Measurements from ENCODE around the gene ABCA7.

The ABCA7 gene

GRCh38 chr19:1087813-1088415, 48.0 kb downstream of the ABCA7 start:
- no peak for DNase-seq (ENCODE audit: low read depth)

- DNase-seq (ENCODE audit: low read depth) = no peak
Observed at GRCh38 chr19:1088416-1089010, 48.6 kb downstream of the ABCA7 start.

GRCh38 chr19:1089126-1089771, 49.3 kb downstream of the ABCA7 start:
- DNase-seq (ENCODE audit: low read depth) = no peak

GRCh38 chr19:1089891-1090290, 50.0 kb downstream of the ABCA7 start:
- no peak for DNase-seq (ENCODE audit: low read depth)

GRCh38 chr19:1090731-1091543, 51.0 kb downstream of the ABCA7 start:
- DNase-seq (ENCODE audit: low read depth) = no peak

GRCh38 chr19:1091544-1092175, 51.8 kb downstream of the ABCA7 start:
- DNase-seq (ENCODE audit: low read depth) = no peak

GRCh38 chr19:1093330-1093729, 53.4 kb downstream of the ABCA7 start:
- no peak for DNase-seq (ENCODE audit: low read depth)

- no peak for DNase-seq (ENCODE audit: low read depth)
Observed at GRCh38 chr19:1093811-1094553, 54.1 kb downstream of the ABCA7 start.

- no peak for DNase-seq (ENCODE audit: low read depth)
Observed at GRCh38 chr19:1094655-1094977, 54.7 kb downstream of the ABCA7 start.

- peak; percentile 98 for DNase-seq (ENCODE audit: low read depth)
Observed at GRCh38 chr19:1094978-1095701, 55.2 kb downstream of the ABCA7 start, which contains the start of gene POLR2E. POLR2E (minus strand) TSS chr19:1095375; CDS start chr19:1095315, 60 bp downstream.

GRCh38 chr19:1097810-1098176, 57.9 kb downstream of the ABCA7 start:
- no peak for DNase-seq (ENCODE audit: low read depth)

- no peak for DNase-seq (ENCODE audit: low read depth)
Observed at GRCh38 chr19:1098177-1099051, 58.5 kb downstream of the ABCA7 start.

GRCh38 chr19:1101337-1101698, 61.4 kb downstream of the ABCA7 start:
- DNase-seq (ENCODE audit: low read depth) = no peak

GRCh38 chr19:1102407-1103131, 62.7 kb downstream of the ABCA7 start:
- DNase-seq (ENCODE audit: low read depth) = peak; percentile 52

GRCh38 chr19:1103132-1103707, 63.3 kb downstream of the ABCA7 start:
- DNase-seq (ENCODE audit: low read depth) = no peak

GRCh38 chr19:1103708-1104310, 63.9 kb downstream of the ABCA7 start, which contains the start of gene GPX4:
GPX4 (plus strand) TSS chr19:1103994; CDS start chr19:1104044, 50 bp downstream.
- peak; percentile 97 for DNase-seq (ENCODE audit: low read depth)

- peak; percentile 71 for DNase-seq (ENCODE audit: low read depth)
Observed at GRCh38 chr19:1104311-1105007, 64.6 kb downstream of the ABCA7 start.
